ENCODE results near the gene C9orf78. TPM values are rescaled to one million over a fixed set of nuclear protein-coding genes. Genes with fewer than 3 reads are reported as not detected.
A peak's percentile ranks its signal among the peaks of the same experiment; 100 is the strongest.
"Not testable (repeated sequence)": the region's sequence is repeated elsewhere in the genome, so short reads cannot be mapped to it uniquely, and the experiment has no call there.

The C9orf78 gene
- total RNA-seq, 2 experiments from 2014 or later, result 83.9 to 89.2 TPM

DNA sequence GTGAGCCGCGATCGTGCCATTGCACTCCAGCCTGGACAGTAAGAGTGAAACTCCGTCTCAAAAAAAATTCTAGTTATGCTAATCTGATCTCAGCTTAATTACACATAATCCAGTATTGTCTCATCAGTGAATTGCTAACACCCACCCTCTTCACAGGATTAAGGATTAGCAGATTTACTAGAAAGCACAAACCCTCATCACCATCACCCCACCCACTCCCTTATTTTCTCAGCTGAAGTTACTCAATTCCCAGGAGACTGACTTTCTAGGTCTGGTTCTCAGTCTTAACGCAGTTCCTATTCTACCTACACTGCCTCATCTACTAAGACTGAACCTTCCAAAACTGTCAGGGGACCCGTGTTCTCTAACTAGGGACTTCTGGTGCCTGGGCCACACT is 23.1 kb downstream of the C9orf78 start:
- H3K9me3 Mint-ChIP-seq, result no peaks in the 10 kb centered on the region
- H3K4me3 Mint-ChIP-seq, result no peak overlapping the region
- H3K27ac Mint-ChIP-seq, result no peak overlapping the region
- peaks cover 60% of the 10 kb centered on the region for H3K36me3 Mint-ChIP-seq (ENCODE audit: low read depth)
- ChIA-PET CTCF (no interaction called here), POLR2A (no interaction called here)
- no peaks in the 10 kb centered on the region for H3K27me3 Mint-ChIP-seq
- peaks cover 26% of the 10 kb centered on the region for H3K4me1 Mint-ChIP-seq
- DNase-seq, result no peak

GRCh38 chr9:129810788-129811187 is 24.3 kb downstream of the C9orf78 start:
- H3K27ac Mint-ChIP-seq, result no peak overlapping the region

DNA sequence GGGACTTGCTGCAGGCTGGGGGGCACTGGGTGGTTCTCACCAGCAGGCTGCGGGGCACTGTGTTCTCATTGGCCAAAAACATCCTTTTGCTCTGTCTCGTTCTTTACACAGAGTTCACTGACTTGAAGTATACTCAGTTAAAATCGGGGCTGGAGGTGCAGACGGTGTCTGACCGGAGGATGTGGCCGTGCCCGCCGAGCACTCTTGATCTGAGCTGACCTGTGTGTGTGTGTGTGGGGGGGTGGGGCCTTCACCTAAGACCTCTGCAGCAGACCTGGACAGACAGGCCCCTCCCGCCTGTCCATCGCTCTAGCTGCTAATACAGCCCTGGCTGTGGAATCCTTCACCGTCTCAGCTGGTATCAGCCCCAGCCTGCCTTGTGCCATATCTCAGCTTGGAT is 25.0 kb downstream of the C9orf78 start:
- Mint-ChIP-seq H3K4me3 (no peak overlapping the region), H3K4me1 (peaks cover 38% of the 10 kb centered on the region), H3K27me3 (no peaks in the 10 kb centered on the region), H3K27ac (no peak overlapping the region), H3K36me3 (ENCODE audit: low read depth) (peaks cover 58% of the 10 kb centered on the region), H3K9me3 (no peaks in the 10 kb centered on the region)
- DNase-seq, result no peak
- CTCF ChIA-PET, result interaction anchor here (1.0 kb wide), 1 partner anchor 23 kb away, joined by 3 read pairs; no protein-coding TSS in a partner anchor
- POLR2A ChIA-PET, result no interaction called here

More at GRCh38 chr9:129810788-129811187, 24.3 kb downstream of the C9orf78 start:
- Mint-ChIP-seq H3K9me3 (no peaks in the 10 kb centered on the region), H3K36me3 (ENCODE audit: low read depth) (peaks cover 57% of the 10 kb centered on the region), H3K4me3 (no peak overlapping the region), H3K4me1 (peaks cover 33% of the 10 kb centered on the region), H3K27me3 (no peaks in the 10 kb centered on the region)
- ChIA-PET POLR2A (no interaction called here), CTCF (interaction anchor here (1.0 kb wide), 1 partner anchor 23 kb away, joined by 3 read pairs; no protein-coding TSS in a partner anchor)
- no peak for DNase-seq

- H3K27me3 Mint-ChIP-seq, result no peaks in the 10 kb centered on the region
- CTCF ChIA-PET, result interaction anchor here (0.6 kb wide), 1 partner anchor 13 kb away, joined by 3 read pairs; no protein-coding TSS in a partner anchor
- H3K9me3 Mint-ChIP-seq, result no peaks in the 10 kb centered on the region
- POLR2A ChIA-PET, result no interaction called here
- H3K4me3 Mint-ChIP-seq, result no peak overlapping the region
- peaks cover 40% of the 10 kb centered on the region for H3K4me1 Mint-ChIP-seq
- peaks cover 57% of the 10 kb centered on the region for H3K36me3 Mint-ChIP-seq (ENCODE audit: low read depth)
- no peak overlapping the region for H3K27ac Mint-ChIP-seq
- DNase-seq, result no peak
Measured at GRCh38 chr9:129809346-129809745, 25.7 kb downstream of the C9orf78 start.

- no peaks in the 10 kb centered on the region for H3K9me3 Mint-ChIP-seq
- H3K27me3 Mint-ChIP-seq, result no peaks in the 10 kb centered on the region
- H3K4me3 Mint-ChIP-seq, result no peak overlapping the region
- peak overlapping the region; percentile 3 for H3K27ac Mint-ChIP-seq
- CTCF ChIA-PET, result interaction anchor here (0.5 kb wide), 1 partner anchor 376 kb away, joined by 3 read pairs; no protein-coding TSS in a partner anchor
- no peak for DNase-seq
- POLR2A ChIA-PET, result no interaction called here
- H3K36me3 Mint-ChIP-seq (ENCODE audit: low read depth), result peaks cover 47% of the 10 kb centered on the region
- peaks cover 48% of the 10 kb centered on the region for H3K4me1 Mint-ChIP-seq
Measured at GRCh38 chr9:129806061-129806460, 29.0 kb downstream of the C9orf78 start.

GRCh38 chr9:129803676-129804060 is 31.4 kb downstream of the C9orf78 start:
- peaks cover 38% of the 10 kb centered on the region for H3K4me1 Mint-ChIP-seq
- H3K36me3 Mint-ChIP-seq (ENCODE audit: low read depth), result peaks cover 28% of the 10 kb centered on the region
- H3K4me3 Mint-ChIP-seq, result peak overlapping the region; percentile 87
- no peaks in the 10 kb centered on the region for H3K9me3 Mint-ChIP-seq
- H3K27me3 Mint-ChIP-seq, result no peaks in the 10 kb centered on the region
- no peak for DNase-seq
- ChIA-PET POLR2A (no interaction called here), CTCF (interaction anchor here (0.8 to 2.0 kb wide), 4 partner anchors 14 to 81 kb away, joined by 3 to 6 read pairs (median 4); no protein-coding TSS in a partner anchor)
- peak overlapping the region; percentile 97 for H3K27ac Mint-ChIP-seq

- peak; percentile 95 for DNase-seq
- ChIA-PET CTCF (interaction anchor here (0.7 to 2.0 kb wide), 7 partner anchors 14 to 346 kb away, joined by 3 to 6 read pairs (median 3); no protein-coding TSS in a partner anchor), POLR2A (interaction anchor here (0.6 kb wide), 1 partner anchor 21 kb away, joined by 6 read pairs; no protein-coding TSS in a partner anchor)
- peak within 1 kb of the TSS; percentile 97 for H3K27ac Mint-ChIP-seq
- peaks cover 38% of the 10 kb centered on the region for H3K4me1 Mint-ChIP-seq
- H3K36me3 Mint-ChIP-seq (ENCODE audit: low read depth), result peaks cover 25% of the 10 kb centered on the region
- H3K9me3 Mint-ChIP-seq, result no peaks in the 10 kb centered on the region
- no peaks in the 10 kb centered on the region for H3K27me3 Mint-ChIP-seq
- peak within 1 kb of the TSS; percentile 87 for H3K4me3 Mint-ChIP-seq
Measured at GRCh38 chr9:129802833-129803675, 32.0 kb downstream of the C9orf78 start, which contains the start of gene TOR1B. TOR1B (plus strand) TSS chr9:129803184; CDS start chr9:129803213, 29 bp downstream.

DNA sequence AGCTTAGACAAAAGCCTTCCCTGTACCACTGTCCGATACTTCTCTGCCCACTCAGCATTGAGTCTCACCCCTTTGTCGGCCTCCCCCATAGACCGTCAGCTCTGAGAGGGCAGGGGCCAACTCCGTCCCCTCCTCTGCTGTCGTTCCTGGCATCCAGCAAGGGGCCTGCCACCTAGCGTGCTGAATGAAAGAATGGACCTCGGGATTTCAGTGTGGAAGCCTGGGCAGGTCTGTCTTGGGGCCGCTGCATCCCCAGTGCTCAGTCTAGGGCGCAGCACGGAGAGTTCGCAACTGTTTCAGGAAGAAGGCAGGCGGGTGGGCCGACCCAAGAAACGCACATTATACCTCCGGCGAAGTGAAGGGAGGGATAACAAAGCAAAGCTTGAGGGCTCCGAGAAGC is 33.6 kb downstream of the C9orf78 start:
- ChIA-PET POLR2A (no interaction called here), CTCF (interaction anchor here (1.3 to 1.9 kb wide), 2 partner anchors 11 to 15 kb away, joined by 3 to 8 read pairs; no protein-coding TSS in a partner anchor)
- Mint-ChIP-seq H3K27me3 (no peaks in the 10 kb centered on the region), H3K4me1 (peaks cover 31% of the 10 kb centered on the region), H3K9me3 (no peaks in the 10 kb centered on the region), H3K36me3 (ENCODE audit: low read depth) (peaks cover 17% of the 10 kb centered on the region), H3K4me3 (peak overlapping the region; percentile 58), H3K27ac (peak overlapping the region; percentile 83)
- no peak for DNase-seq

GRCh38 chr9:129798973-129799372 is 36.1 kb downstream of the C9orf78 start:
- POLR2A ChIA-PET, result no interaction called here
- Mint-ChIP-seq H3K27me3 (no peaks in the 10 kb centered on the region), H3K36me3 (ENCODE audit: low read depth) (peaks cover 2% of the 10 kb centered on the region), H3K4me1 (peaks cover 13% of the 10 kb centered on the region), H3K9me3 (no peaks in the 10 kb centered on the region), H3K27ac (no peak overlapping the region), H3K4me3 (no peak overlapping the region)
- CTCF ChIA-PET, result interaction anchor here (1.1 kb wide), 1 partner anchor 61 kb away, joined by 3 read pairs; no protein-coding TSS in a partner anchor
- DNase-seq, result no peak

GRCh38 chr9:129796029-129796428 is 39.0 kb downstream of the C9orf78 start:
- POLR2A ChIA-PET; H3K36me3 Mint-ChIP-seq (ENCODE audit: low read depth); H3K4me3 Mint-ChIP-seq; H3K27me3 Mint-ChIP-seq; H3K4me1 Mint-ChIP-seq; CTCF ChIA-PET; DNase-seq; H3K27ac Mint-ChIP-seq; H3K9me3 Mint-ChIP-seq: not testable (repeated sequence)

DNA sequence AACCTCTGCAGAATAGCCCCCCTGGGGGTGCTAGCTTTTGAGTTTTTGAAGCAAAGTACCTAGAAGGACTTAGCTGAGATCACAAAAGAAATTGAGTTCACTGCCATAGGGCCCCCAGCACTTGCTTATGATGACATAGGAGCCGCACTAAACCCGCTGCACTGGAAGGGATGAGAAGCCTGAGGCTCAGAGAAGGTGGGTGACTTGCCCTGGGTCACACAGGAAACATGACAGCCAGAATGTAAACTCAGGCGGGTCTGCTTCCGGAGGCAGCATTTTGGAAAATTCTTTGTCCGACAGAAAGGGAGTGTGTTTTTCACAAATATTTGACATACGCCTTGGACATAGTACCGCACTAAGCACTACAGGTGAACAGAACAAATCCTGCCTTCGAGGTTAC is 40.5 kb downstream of the C9orf78 start:
- POLR2A ChIA-PET, result no interaction called here
- Mint-ChIP-seq H3K9me3 (no peaks in the 10 kb centered on the region), H3K27me3 (no peaks in the 10 kb centered on the region), H3K36me3 (ENCODE audit: low read depth) (no peaks in the 10 kb centered on the region), H3K4me1 (peaks cover 10% of the 10 kb centered on the region), H3K4me3 (no peak overlapping the region), H3K27ac (no peak overlapping the region)
- DNase-seq, result no peak
- CTCF ChIA-PET, result no interaction called here

DNA sequence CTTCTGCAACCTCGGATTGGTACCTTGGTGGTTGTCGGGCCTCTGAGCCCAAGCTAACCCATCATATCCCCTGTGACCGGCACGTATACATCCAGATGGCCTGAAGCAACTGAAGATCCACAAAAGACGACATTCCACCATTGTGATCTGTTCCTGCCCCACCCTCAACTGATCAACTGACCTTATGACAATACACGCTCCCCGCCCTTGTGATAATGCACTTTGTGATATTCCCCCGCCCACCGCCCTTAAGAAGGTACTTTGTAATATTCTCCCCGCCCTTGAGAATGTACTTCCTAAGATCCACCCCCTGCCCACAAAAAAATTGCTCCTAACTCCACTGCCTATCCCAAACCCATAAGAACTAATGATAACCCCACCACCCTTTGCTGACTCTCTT is 48.6 kb downstream of the C9orf78 start:
- Mint-ChIP-seq H3K36me3 (ENCODE audit: low read depth) (no peaks in the 10 kb centered on the region), H3K4me1 (peaks cover 13% of the 10 kb centered on the region), H3K27ac (no peak overlapping the region), H3K27me3 (no peaks in the 10 kb centered on the region), H3K9me3 (no peaks in the 10 kb centered on the region), H3K4me3 (no peak overlapping the region)
- no peak for DNase-seq
- POLR2A ChIA-PET, result no interaction called here
- CTCF ChIA-PET, result interaction anchor here (0.6 to 7.0 kb wide), 3 partner anchors 15 to 426 kb away, joined by 3 to 45 read pairs (median 3); no protein-coding TSS in a partner anchor

DNA sequence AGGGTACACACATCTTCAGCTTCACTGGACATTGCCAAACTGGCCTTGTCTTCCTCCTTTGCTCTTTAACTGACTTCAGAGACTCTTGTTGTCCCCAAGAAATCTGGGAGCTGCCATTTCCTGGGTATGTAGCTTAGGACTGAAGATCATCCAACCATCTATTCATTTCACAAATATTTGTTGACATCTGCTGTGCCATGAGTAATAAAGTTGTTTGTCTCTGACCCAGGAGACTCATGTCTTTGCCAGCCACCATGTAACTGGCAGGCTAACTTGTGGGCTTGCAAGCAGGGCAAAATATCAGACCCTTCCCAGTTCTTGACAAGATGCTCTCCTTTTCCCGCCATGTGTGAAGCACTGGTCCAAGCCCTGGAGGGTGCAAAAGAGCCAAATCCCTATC is 49.2 kb downstream of the C9orf78 start:
- no peaks in the 10 kb centered on the region for H3K27me3 Mint-ChIP-seq
- H3K4me3 Mint-ChIP-seq, result no peak overlapping the region
- no peak overlapping the region for H3K27ac Mint-ChIP-seq
- no peaks in the 10 kb centered on the region for H3K9me3 Mint-ChIP-seq
- peaks cover 13% of the 10 kb centered on the region for H3K4me1 Mint-ChIP-seq
- CTCF ChIA-PET, result interaction anchor here (0.6 to 7.0 kb wide), 4 partner anchors 16 to 59 kb away, joined by 3 to 45 read pairs (median 7); no protein-coding TSS in a partner anchor
- POLR2A ChIA-PET, result no interaction called here
- H3K36me3 Mint-ChIP-seq (ENCODE audit: low read depth), result no peaks in the 10 kb centered on the region
- no peak for DNase-seq

Measured in activated CD4-positive, alpha-beta T cell treated with anti-CD3 and anti-CD28 coated beads, Interleukin-2, amount 10 ng/mL, durations not matched to agents 7 days and 5 days (primary cell).